HG03280 (cell line): ENCODE measurements around the gene NUP153.
"Not testable (repeated sequence)": the region's sequence is repeated elsewhere in the genome, so short reads cannot be mapped to it uniquely, and the experiment has no call there.

Source experiments
- ATAC-seq: cut with Tn5 transposase; IDR thresholded peaks from one replicate; pipeline ENCODE4 v1.9.1; 2021; ENCODE audit warnings: mild to moderate bottlenecking, moderate library complexity; ENCODE audit not compliant: unreplicated experiment

NUP153 gene

DNA sequence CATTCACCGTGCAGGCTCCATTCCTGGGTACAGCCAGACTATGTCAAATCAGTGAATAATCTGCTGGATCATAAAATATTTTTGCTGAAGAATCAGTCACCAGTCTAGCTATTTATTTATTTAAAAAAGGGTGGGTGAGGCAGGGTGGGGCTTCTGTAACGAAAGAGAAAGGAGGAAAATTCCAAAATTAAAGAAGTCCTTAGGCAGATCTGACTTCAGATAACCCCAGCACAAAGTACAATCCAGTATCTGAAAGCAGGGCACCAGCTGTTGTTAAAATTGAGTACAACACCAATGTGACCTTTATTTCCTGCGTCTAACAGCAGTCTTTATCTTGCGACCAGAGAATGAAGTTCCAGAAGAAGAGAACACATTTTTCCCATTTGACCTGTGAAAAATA lies 90.9 kb downstream of the NUP153 start:
- ATAC-seq: no peak

- ATAC-seq: no peak
These were observed 94.7 kb downstream of the NUP153 start for GRCh38 chr6:17612048-17612447.

DNA sequence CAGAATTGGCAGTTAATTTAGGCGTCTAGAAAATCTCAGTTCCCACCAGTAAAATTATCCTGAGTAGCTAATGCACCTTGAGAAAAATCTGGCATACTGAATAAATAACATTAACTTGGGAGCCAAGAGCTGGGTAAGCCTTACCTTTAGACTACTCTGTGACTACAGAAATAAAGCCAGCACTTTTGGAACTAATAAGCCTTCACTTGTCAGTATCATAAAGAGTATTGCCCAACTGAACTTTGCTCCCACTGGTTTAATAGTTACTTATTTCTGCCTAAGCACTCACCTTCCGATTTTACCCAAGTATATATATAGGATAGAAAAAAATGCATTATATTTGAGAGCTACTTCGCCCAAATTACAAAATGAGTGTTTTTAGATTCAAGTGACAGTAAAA lies 95.9 kb downstream of the NUP153 start:
- ATAC-seq: no peak

- ATAC-seq: no peak
These were observed 100.1 kb downstream of the NUP153 start for GRCh38 chr6:17606606-17607005.

- ATAC-seq: no peak
These were observed 103.8 kb downstream of the NUP153 start for GRCh38 chr6:17602888-17603287.

DNA sequence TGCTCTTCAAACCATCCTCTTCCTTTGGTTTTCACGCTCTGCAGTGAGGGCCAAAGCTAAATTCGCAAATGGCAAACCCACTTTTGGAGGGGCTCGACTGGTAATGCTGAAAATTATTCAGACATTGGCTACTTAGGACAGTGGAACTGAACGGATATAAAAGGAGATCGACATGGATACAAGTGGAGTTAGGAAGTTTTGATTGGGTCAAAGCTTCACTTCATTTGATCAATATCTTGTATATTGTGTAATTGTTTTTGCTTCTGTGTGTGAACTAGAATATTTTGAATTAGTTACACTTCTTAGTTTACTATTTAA lies 105.4 kb downstream of the NUP153 start:
- ATAC-seq: no peak

GRCh38 chr6:17600527-17601385 lies 106.0 kb downstream of the NUP153 start:
- ATAC-seq: peak; percentile 49

- peak; percentile 89 for ATAC-seq
These were observed 106.7 kb downstream of the NUP153 start, which contains the start of gene FAM8A1 for GRCh38 chr6:17599877-17600526. Gene FAM8A1, plus strand, starts transcription at chr6:17600302. Its CDS starts 108 bp downstream, at chr6:17600410.

- ATAC-seq: no peak
These were observed 110.6 kb downstream of the NUP153 start for GRCh38 chr6:17596085-17596484.

DNA sequence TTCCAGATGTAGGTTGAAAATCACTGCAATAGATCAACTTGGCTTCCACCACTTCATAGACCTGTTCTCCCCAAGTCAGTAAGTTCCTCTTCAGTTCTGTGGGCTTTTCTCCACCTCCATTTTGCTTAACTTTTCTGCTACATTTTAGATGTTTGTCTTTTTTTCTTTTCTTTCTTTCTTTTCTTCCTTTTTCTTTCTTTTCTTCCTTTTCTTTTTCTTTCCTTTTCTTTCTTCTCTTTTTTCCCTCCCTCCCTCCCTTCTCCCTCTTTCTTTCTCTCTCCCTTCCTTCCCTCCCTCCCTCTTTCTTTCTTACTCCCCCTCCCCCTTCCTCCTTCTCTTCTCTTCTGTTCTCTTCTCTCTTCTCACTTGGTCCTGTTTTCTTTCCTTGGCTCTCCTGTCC lies 113.5 kb downstream of the NUP153 start:
- ATAC-seq: no peak

DNA sequence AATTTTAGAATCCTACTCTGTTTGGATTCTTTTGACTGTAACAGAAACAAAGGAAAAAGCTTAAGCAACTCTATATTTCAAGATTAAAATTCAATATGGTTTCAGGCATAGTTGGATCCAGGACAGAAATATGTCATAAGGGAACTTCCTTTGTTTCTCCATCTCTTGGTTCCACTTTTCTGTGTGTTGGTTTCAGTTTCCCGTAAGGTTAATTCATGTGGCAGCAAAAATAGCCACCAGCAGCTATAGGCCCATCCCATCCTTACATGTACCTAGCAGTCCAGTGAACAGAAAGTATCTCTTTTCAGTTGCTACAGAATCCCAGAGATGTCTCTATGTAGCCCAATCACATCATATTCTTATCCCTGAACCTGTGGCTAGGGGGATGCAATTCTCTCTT lies 115.4 kb downstream of the NUP153 start:
- ATAC-seq: no peak

- ATAC-seq: no peak
These were observed 117.2 kb downstream of the NUP153 start for GRCh38 chr6:17589406-17590096.

DNA sequence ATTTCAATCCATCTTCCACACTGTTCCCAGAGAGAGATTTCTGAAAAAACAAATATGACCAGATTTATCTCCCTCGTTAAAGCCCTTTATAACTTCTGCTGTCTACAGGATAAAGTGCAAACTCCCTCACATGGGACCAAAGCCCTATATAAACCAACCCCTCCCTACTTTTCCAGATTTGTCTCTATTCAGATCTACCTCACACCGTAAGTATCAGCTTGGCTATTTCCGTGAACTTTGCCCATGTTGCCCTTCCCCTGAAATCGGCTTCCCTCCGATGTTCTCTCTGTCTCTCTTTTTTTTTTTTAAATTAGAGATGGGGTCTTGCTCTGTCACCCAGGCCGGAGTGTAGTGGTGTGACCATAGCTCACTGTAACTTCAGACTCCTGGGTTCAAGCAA lies 118.7 kb downstream of the NUP153 start:
- no peak for ATAC-seq

GRCh38 chr6:17586623-17587022 lies 120.1 kb downstream of the NUP153 start:
- not testable (repeated sequence) for ATAC-seq

GRCh38 chr6:17585766-17586490 lies 120.8 kb downstream of the NUP153 start:
- ATAC-seq: no peak

DNA sequence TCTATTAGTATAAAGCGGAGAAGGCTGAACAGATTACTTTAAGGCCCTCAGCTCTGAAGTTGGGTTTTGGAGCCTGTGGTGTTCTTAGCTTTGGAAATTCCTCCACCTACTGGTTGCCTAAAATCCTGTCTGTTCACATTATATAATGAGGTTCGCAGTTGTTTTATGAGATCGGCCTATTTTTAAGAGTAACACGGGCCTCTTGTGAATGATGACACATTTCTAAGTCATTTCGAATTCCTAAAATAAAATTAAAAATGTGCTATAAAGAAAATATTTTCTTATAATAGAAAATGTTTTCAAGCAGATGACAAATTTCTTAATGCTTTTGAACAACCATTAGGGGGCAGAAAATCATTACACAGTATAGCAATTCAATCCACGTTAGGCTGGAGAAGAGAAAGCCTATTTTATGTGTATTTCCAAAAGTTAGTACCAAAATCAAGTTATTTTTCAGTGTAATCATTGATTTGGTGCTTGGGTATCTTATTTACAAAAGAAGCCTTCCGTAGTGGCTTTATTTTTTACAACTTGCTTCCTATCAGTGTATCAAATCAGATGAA lies 122.4 kb downstream of the NUP153 start:
- peak; percentile 59 for ATAC-seq

- peak; percentile 25 for ATAC-seq
These were observed 122.9 kb downstream of the NUP153 start for GRCh38 chr6:17583811-17584210.

- ATAC-seq: not testable (repeated sequence)
These were observed 125.4 kb downstream of the NUP153 start for GRCh38 chr6:17581282-17581681.

- no peak for ATAC-seq
These were observed 126.1 kb downstream of the NUP153 start for GRCh38 chr6:17580518-17581048.

GRCh38 chr6:17577059-17577458 lies 129.7 kb downstream of the NUP153 start:
- no peak for ATAC-seq
